Activated naive CD4-positive, alpha-beta T cell treated with anti-CD3 and anti-CD28 coated beads, Interleukin-2, amount 10 ng/mL, durations not matched to agents 7 days and 5 days (primary cell): Measurements from ENCODE around the gene TSPAN15.

ENCODE experiments used
- CTCF ChIA-PET: fragments of 350-600 bp; sonication (Branson Sonifier 250); formaldehyde crosslinking; loops from one replicate; lab custom pipeline; 2021; ENCODE audit warnings: antibody characterized with exemption; lab: Charles Lee
- DNase-seq: peaks from one replicate; pipeline ENCODE4 v3.0.0-alpha.2; 2020
- H3K27ac Mint-ChIP-seq: one replicate; pipeline ENCODE4 v1.8.0; 2021; ENCODE audit warnings: mild to moderate bottlenecking, moderate library complexity, mixed read lengths
- H3K27me3 Mint-ChIP-seq: one replicate; pipeline ENCODE4 v1.8.0; 2021; ENCODE audit warnings: mild to moderate bottlenecking, mixed read lengths
- H3K36me3 Mint-ChIP-seq: one replicate; pipeline ENCODE4 v1.8.0; 2021; ENCODE audit warnings: mixed read lengths
- H3K4me1 Mint-ChIP-seq: one replicate; pipeline ENCODE4 v1.8.0; 2021; ENCODE audit warnings: mixed read lengths
- H3K4me3 Mint-ChIP-seq: one replicate; pipeline ENCODE4 v1.8.0; 2021; ENCODE audit warnings: mild to moderate bottlenecking, moderate library complexity, mixed read lengths
- H3K9me3 Mint-ChIP-seq: one replicate; pipeline ENCODE4 v1.8.0; 2021; ENCODE audit warnings: mixed read lengths

Gene TSPAN15

GRCh38 chr10:69451209-69451783, at the start of gene TSPAN15:
TSPAN15 (plus strand) TSS chr10:69451465; CDS start chr10:69451595, 130 bp downstream.
- H3K9me3 Mint-ChIP-seq = no peaks in the 10 kb centered on the region
- H3K4me3 Mint-ChIP-seq = peak within 1 kb of the TSS; percentile 84
- peaks cover 35% of the 10 kb centered on the region for H3K27me3 Mint-ChIP-seq
- H3K36me3 Mint-ChIP-seq = no peaks in the 10 kb centered on the region
- CTCF ChIA-PET = interaction anchor here (1.1 to 2.0 kb wide), 3 partner anchors 17 to 54 kb away, joined by 3 to 6 read pairs (median 5); no protein-coding TSS in a partner anchor
- H3K27ac Mint-ChIP-seq = no peak within 1 kb of the TSS
- H3K4me1 Mint-ChIP-seq = peaks cover 40% of the 10 kb centered on the region
- DNase-seq = peak; percentile 89

- Mint-ChIP-seq H3K4me1 (peaks cover 6% of the 10 kb centered on the region), H3K27ac (no peak overlapping the region), H3K9me3 (no peaks in the 10 kb centered on the region), H3K36me3 (peaks cover 48% of the 10 kb centered on the region), H3K27me3 (peaks cover 2% of the 10 kb centered on the region), H3K4me3 (no peak overlapping the region)
- CTCF ChIA-PET = interaction anchor here (2.2 kb wide), 1 partner anchor 10 kb away, joined by 6 read pairs; no protein-coding TSS in a partner anchor
- DNase-seq = no peak
Measured at GRCh38 chr10:69402386-69402785, 48.9 kb upstream of the TSPAN15 start.

GRCh38 chr10:69403066-69403465, 48.2 kb upstream of the TSPAN15 start:
- no peak overlapping the region for H3K4me3 Mint-ChIP-seq

GRCh38 chr10:69403519-69403918, 47.7 kb upstream of the TSPAN15 start:
- no peak for DNase-seq
- Mint-ChIP-seq H3K4me1 (peaks cover 14% of the 10 kb centered on the region), H3K9me3 (no peaks in the 10 kb centered on the region), H3K4me3 (no peak overlapping the region), H3K27me3 (peaks cover 3% of the 10 kb centered on the region), H3K36me3 (peaks cover 44% of the 10 kb centered on the region), H3K27ac (no peak overlapping the region)
- CTCF ChIA-PET = interaction anchor here (0.7 kb wide), 1 partner anchor 102 kb away, joined by 3 read pairs; no protein-coding TSS in a partner anchor

More at GRCh38 chr10:69403066-69403465, 48.2 kb upstream of the TSPAN15 start:
- peaks cover 3% of the 10 kb centered on the region for H3K27me3 Mint-ChIP-seq
- H3K36me3 Mint-ChIP-seq = peaks cover 47% of the 10 kb centered on the region
- no peaks in the 10 kb centered on the region for H3K9me3 Mint-ChIP-seq
- H3K27ac Mint-ChIP-seq = no peak overlapping the region
- CTCF ChIA-PET = interaction anchor here (2.2 kb wide), 1 partner anchor 10 kb away, joined by 6 read pairs; no protein-coding TSS in a partner anchor
- DNase-seq = no peak
- peaks cover 9% of the 10 kb centered on the region for H3K4me1 Mint-ChIP-seq

- H3K27ac Mint-ChIP-seq = no peak overlapping the region
- peaks cover 3% of the 10 kb centered on the region for H3K27me3 Mint-ChIP-seq
- no peak overlapping the region for H3K4me3 Mint-ChIP-seq
- no peaks in the 10 kb centered on the region for H3K9me3 Mint-ChIP-seq
- no peak for DNase-seq
- peaks cover 23% of the 10 kb centered on the region for H3K4me1 Mint-ChIP-seq
- H3K36me3 Mint-ChIP-seq = peaks cover 38% of the 10 kb centered on the region
- CTCF ChIA-PET = interaction anchor here (4.0 to 4.1 kb wide), 2 partner anchors 103 to 166 kb away, joined by 25 to 40 read pairs; no protein-coding TSS in a partner anchor
Measured at GRCh38 chr10:69404786-69405185, 46.5 kb upstream of the TSPAN15 start.

GRCh38 chr10:69405221-69405620, 46.0 kb upstream of the TSPAN15 start:
- CTCF ChIA-PET = interaction anchor here (1.2 to 4.1 kb wide), 3 partner anchors 14 to 166 kb away, joined by 3 to 40 read pairs (median 25); no protein-coding TSS in a partner anchor
- peaks cover 34% of the 10 kb centered on the region for H3K36me3 Mint-ChIP-seq
- peaks cover 3% of the 10 kb centered on the region for H3K27me3 Mint-ChIP-seq
- peaks cover 26% of the 10 kb centered on the region for H3K4me1 Mint-ChIP-seq
- peak overlapping the region; percentile 37 for H3K27ac Mint-ChIP-seq
- H3K4me3 Mint-ChIP-seq = no peak overlapping the region
- H3K9me3 Mint-ChIP-seq = no peaks in the 10 kb centered on the region
- no peak for DNase-seq

GRCh38 chr10:69406302-69406811, 44.9 kb upstream of the TSPAN15 start:
- Mint-ChIP-seq H3K4me3 (no peak overlapping the region), H3K4me1 (peaks cover 29% of the 10 kb centered on the region), H3K27ac (peak overlapping the region; percentile 38), H3K27me3 (peaks cover 3% of the 10 kb centered on the region), H3K9me3 (no peaks in the 10 kb centered on the region), H3K36me3 (peaks cover 23% of the 10 kb centered on the region)
- CTCF ChIA-PET = interaction anchor here (1.1 to 4.1 kb wide), 7 partner anchors 13 to 234 kb away, joined by 3 to 40 read pairs (median 9); no protein-coding TSS in a partner anchor
- no peak for DNase-seq

GRCh38 chr10:69406816-69407580, 44.3 kb upstream of the TSPAN15 start:
- peaks cover 29% of the 10 kb centered on the region for H3K4me1 Mint-ChIP-seq
- H3K4me3 Mint-ChIP-seq = no peak overlapping the region
- DNase-seq = no peak
- no peaks in the 10 kb centered on the region for H3K9me3 Mint-ChIP-seq
- CTCF ChIA-PET = interaction anchor here (1.1 to 4.1 kb wide), 12 partner anchors 9 to 293 kb away, joined by 3 to 40 read pairs (median 8); partner anchors contain the start of gene TSPAN15
- H3K27ac Mint-ChIP-seq = peak overlapping the region; percentile 38
- peaks cover 3% of the 10 kb centered on the region for H3K27me3 Mint-ChIP-seq
- H3K36me3 Mint-ChIP-seq = peaks cover 18% of the 10 kb centered on the region

- Mint-ChIP-seq H3K27ac (peak overlapping the region; percentile 75), H3K4me1 (peaks cover 29% of the 10 kb centered on the region), H3K9me3 (no peaks in the 10 kb centered on the region), H3K4me3 (peak overlapping the region; percentile 23), H3K27me3 (peaks cover 3% of the 10 kb centered on the region), H3K36me3 (peaks cover 14% of the 10 kb centered on the region)
- DNase-seq = peak; percentile 34
- CTCF ChIA-PET = interaction anchor here (0.7 to 4.1 kb wide), 17 partner anchors 10 to 294 kb away, joined by 3 to 40 read pairs (median 5); partner anchors contain the start of gene TSPAN15
Measured at GRCh38 chr10:69407621-69408301, 43.5 kb upstream of the TSPAN15 start.

GRCh38 chr10:69408318-69409175, 42.7 kb upstream of the TSPAN15 start:
- Mint-ChIP-seq H3K27me3 (peaks cover 3% of the 10 kb centered on the region), H3K4me1 (peaks cover 34% of the 10 kb centered on the region), H3K4me3 (peak overlapping the region; percentile 50), H3K9me3 (no peaks in the 10 kb centered on the region), H3K36me3 (peaks cover 10% of the 10 kb centered on the region), H3K27ac (peak overlapping the region; percentile 91)
- peak; percentile 92 for DNase-seq
- CTCF ChIA-PET = interaction anchor here (0.7 to 4.1 kb wide), 16 partner anchors 11 to 295 kb away, joined by 3 to 40 read pairs (median 6); partner anchors contain the start of gene TSPAN15

- CTCF ChIA-PET = interaction anchor here (1.0 to 4.1 kb wide), 7 partner anchors 19 to 295 kb away, joined by 3 to 40 read pairs (median 3); no protein-coding TSS in a partner anchor
- no peak overlapping the region for H3K4me3 Mint-ChIP-seq
- DNase-seq = no peak
- peaks cover 3% of the 10 kb centered on the region for H3K27me3 Mint-ChIP-seq
- peaks cover 34% of the 10 kb centered on the region for H3K4me1 Mint-ChIP-seq
- H3K27ac Mint-ChIP-seq = peak overlapping the region; percentile 91
- no peaks in the 10 kb centered on the region for H3K9me3 Mint-ChIP-seq
- peaks cover 5% of the 10 kb centered on the region for H3K36me3 Mint-ChIP-seq
Measured at GRCh38 chr10:69409176-69409495, 42.1 kb upstream of the TSPAN15 start.

GRCh38 chr10:69409968-69410367, 41.3 kb upstream of the TSPAN15 start:
- CTCF ChIA-PET = interaction anchor here (0.9 kb wide), 1 partner anchor 13 kb away, joined by 3 read pairs; no protein-coding TSS in a partner anchor
- Mint-ChIP-seq H3K4me1 (peaks cover 34% of the 10 kb centered on the region), H3K9me3 (no peaks in the 10 kb centered on the region), H3K4me3 (no peak overlapping the region), H3K27me3 (peaks cover 4% of the 10 kb centered on the region), H3K36me3 (no peaks in the 10 kb centered on the region), H3K27ac (no peak overlapping the region)
- no peak for DNase-seq
